Upper lobe of left lung (tissue), 4 donors: ENCODE results near the gene NEK4.

Experiments used
- POLR2A ChIP-seq, 4 donors: fragments of 450-650 bp; IDR thresholded peaks; one replicate each; pipeline ENCODE4 v1.5.1; 2016 to 2017; ENCODE audit warnings: antibody characterized with exemption in 4 of 4, mild to moderate bottlenecking in 2 of 4
- POLR2AphosphoS5 ChIP-seq, 2 donors: sonication (generic); formaldehyde crosslinking; IDR thresholded peaks; one replicate each; pipeline ENCODE4 v1.5.1; 2017; ENCODE audit warnings: antibody characterized with exemption in 2 of 2

DNA sequence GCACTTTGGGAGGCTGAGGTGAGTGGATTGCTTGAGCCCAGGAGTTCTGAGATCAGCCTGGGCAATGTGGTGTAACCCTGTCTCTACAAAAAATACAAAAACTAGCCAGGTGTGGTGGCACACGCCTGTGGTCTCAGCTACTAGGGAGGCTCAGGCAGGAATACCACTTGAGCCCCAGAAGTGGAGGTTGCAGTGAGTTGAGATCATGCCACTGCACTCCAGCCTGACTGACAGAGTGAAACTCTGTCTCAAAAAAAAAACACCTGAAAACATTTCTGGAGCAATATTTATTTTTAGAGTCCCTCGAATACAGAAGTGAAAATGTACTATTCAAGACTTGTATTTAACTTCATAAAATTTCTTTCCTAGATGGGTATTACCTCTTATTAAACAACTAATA is 60.2 kb downstream of the NEK4 start:
- TF ChIP-seq POLR2A (IDR thresholded peaks at IDR 0.05) (no peak), POLR2AphosphoS5 (IDR thresholded peaks at IDR 0.05) (no peak)
